Activated naive CD4-positive, alpha-beta T cell treated with anti-CD3 and anti-CD28 coated beads, Interleukin-2, amount 50 U/mL, for 72 hours (primary cell): Measurements from ENCODE around the gene ESAM. TPM values are rescaled to one million over a fixed set of nuclear protein-coding genes. Genes with fewer than 3 reads are reported as not detected.
"Not testable (repeated sequence)": the region's sequence is repeated elsewhere in the genome, so short reads cannot be mapped to it uniquely, and the experiment has no call there.

ENCODE experiments used
- ATAC-seq, 2 donors: fragments of 150-1000 bp; cut with Tn5 transposase; 2 replicates each; pipeline ENCODE4 v1.10.0; 2021; ENCODE audit warnings: mild to moderate bottlenecking in 2 of 2, moderate library complexity in 2 of 2
- DNase-seq, 2 donors: peaks; one replicate each; pipeline ENCODE4 v3.0.0; 2021 to 2022; ENCODE audit warnings: low spot score in 2 of 2
- H3K27ac Mint-ChIP-seq, 2 donors: one replicate each; pipeline ENCODE4 v1.8.0; 2022; ENCODE audit warnings: mild to moderate bottlenecking in 2 of 2, mixed read lengths in 2 of 2
- H3K36me3 Mint-ChIP-seq, 2 donors: one replicate each; pipeline ENCODE4 v1.8.0; 2022; ENCODE audit warnings: mixed read lengths in 2 of 2
- H3K9me3 Mint-ChIP-seq, 2 donors: one replicate each; pipeline ENCODE4 v1.8.0; 2022; ENCODE audit warnings: mixed read lengths in 2 of 2
- total RNA-seq, 2 donors: library from RNA; stranded (reverse); gene quantifications; one replicate each; pipeline ENCODE4 v1.2.3, GENCODE V29; 2022

ESAM gene
- total RNA-seq, 2 donors from 2014 or later = 0.36 to 1.7 TPM

DNA sequence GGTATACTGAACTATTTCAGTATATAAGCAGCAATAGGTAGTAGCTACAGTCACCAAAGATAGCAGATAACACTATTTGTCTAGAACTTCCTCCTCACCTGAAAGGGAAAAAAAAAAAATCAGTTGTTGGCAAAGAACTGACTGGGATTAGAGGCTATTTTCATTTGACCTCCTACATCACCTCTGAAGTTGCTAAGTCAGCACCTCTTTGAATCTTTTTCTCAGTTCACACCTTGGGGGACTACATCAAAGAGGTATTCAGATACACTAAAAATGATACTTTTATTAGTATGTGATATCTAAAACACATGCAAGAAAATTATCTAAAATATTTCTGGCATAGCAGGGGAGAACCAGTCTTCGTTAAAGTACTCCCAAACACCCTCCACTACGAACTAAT lies 22.0 kb upstream of the ESAM start:
- Mint-ChIP-seq H3K36me3 (no peaks in the 10 kb centered on the region), H3K27ac (no peak overlapping the region), H3K9me3 (no peaks in the 10 kb centered on the region)
- DNase-seq (no peak), ATAC-seq (no peak)

- no peaks in the 10 kb centered on the region for H3K36me3 Mint-ChIP-seq
- DNase-seq (no peak), ATAC-seq (no peak)
- H3K27ac Mint-ChIP-seq = no peak overlapping the region
- no peaks in the 10 kb centered on the region for H3K9me3 Mint-ChIP-seq
Observed at GRCh38 chr11:124783002-124783401, 20.9 kb upstream of the ESAM start.

GRCh38 chr11:124779568-124779967 lies 17.5 kb upstream of the ESAM start:
- peaks cover 0 to 5% of the 10 kb centered on the region in 2 donors for H3K9me3 Mint-ChIP-seq
- DNase-seq = no peak
- H3K36me3 Mint-ChIP-seq = peaks cover 0 to 12% of the 10 kb centered on the region in 2 donors
- ATAC-seq = no peak
- H3K27ac Mint-ChIP-seq = no peak overlapping the region

- no peak overlapping the region for H3K27ac Mint-ChIP-seq
- DNase-seq (no peak), ATAC-seq (no peak)
- peaks cover 0 to 5% of the 10 kb centered on the region in 2 donors for H3K9me3 Mint-ChIP-seq
- peaks cover 0 to 12% of the 10 kb centered on the region in 2 donors for H3K36me3 Mint-ChIP-seq
Observed at GRCh38 chr11:124778281-124778680, 16.2 kb upstream of the ESAM start.

DNA sequence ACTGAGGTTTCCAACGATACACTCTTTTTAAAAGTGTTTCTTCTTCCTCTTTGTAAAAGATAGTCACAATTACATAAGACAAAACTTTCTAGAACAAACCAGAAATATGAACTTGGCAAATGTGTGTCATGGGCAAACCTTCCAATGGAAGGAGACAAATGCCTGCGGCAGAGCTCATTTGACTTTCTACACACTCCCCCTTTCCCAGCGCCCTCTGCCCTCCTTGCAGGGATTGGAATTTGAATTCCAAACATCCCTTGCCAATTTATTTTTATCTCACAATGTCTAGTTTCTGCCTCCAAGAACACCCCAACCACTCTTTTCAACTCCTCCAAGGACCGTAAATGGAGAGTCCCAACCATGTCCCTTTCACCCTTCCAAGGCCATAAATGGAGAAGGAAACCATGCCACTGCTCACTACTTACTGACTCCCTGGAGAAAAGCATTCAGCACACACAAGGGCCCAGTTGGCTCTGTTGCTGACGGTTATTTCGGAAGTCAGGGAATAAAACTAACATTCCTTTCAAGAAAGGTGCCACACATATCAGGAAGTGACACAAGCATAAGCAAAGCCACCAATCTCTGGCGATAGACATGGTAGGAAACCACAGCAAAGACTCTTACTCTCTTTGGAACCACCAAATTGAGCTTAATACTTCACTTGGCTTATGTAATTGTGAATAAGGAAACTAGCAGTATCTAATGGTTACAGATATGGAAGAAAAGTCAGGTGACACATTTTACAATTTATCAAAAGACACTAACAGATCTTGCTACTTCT lies 15.0 kb upstream of the ESAM start:
- DNase-seq (no peak), ATAC-seq (no peak)
- peak overlapping the region; percentile 31 to 70 for H3K27ac Mint-ChIP-seq
- peaks cover 2 to 13% of the 10 kb centered on the region in 2 donors for H3K36me3 Mint-ChIP-seq
- H3K9me3 Mint-ChIP-seq = peaks cover 0 to 5% of the 10 kb centered on the region in 2 donors

- DNase-seq, H3K9me3 Mint-ChIP-seq, H3K36me3 Mint-ChIP-seq, ATAC-seq, H3K27ac Mint-ChIP-seq: not testable (repeated sequence)
Observed at GRCh38 chr11:124770959-124771358, 8.9 kb upstream of the ESAM start.

GRCh38 chr11:124769806-124770774 lies 8.0 kb upstream of the ESAM start:
- ATAC-seq = no peak
- no peak overlapping the region for H3K27ac Mint-ChIP-seq
- peaks cover 6 to 8% of the 10 kb centered on the region in 2 donors for H3K36me3 Mint-ChIP-seq
- no peak for DNase-seq
- no peaks in the 10 kb centered on the region for H3K9me3 Mint-ChIP-seq

DNA sequence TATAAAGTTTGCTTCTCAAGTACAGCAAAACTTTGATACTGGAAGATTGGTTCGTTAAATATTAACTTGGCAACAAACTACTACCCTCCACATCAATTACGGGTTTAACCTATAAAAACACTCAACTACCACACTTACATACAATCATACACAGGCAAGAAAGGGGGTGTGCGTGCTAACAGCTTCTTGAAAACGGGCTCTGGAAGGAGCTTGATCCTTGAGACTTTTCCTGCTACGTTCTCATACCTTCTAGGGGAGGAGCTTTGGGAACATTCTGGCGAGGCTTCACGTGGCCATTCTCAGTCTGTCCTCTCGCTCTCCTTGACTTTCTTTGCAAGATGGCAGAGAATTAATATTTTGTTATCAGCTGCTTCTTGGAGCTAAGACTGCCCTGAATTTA lies 6.8 kb upstream of the ESAM start:
- no peak for DNase-seq
- peaks cover 6 to 8% of the 10 kb centered on the region in 2 donors for H3K36me3 Mint-ChIP-seq
- ATAC-seq = no peak
- no peaks in the 10 kb centered on the region for H3K9me3 Mint-ChIP-seq
- H3K27ac Mint-ChIP-seq = no peak overlapping the region

DNA sequence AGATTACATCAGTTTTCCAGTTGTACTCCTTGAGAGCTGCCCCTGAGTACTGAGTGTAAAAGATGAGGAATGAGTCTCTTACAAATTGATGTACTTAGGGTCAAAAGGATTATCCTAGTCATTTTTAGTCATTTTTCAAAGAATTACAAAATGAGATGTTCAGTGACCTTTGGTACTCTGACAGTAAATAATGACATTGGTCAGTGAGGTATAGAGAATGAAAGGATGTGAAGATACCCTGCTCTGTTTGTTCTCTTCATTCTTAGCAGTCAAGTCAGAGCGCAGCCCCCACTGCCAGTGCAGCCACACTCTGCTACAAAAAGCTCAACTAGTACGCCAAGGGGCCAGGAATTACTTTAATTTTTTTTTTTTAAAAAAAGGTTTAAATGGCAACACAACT lies 4.1 kb upstream of the ESAM start:
- H3K36me3 Mint-ChIP-seq = no peaks in the 10 kb centered on the region
- ATAC-seq = no peak
- DNase-seq = no peak
- H3K27ac Mint-ChIP-seq = no peak overlapping the region
- no peaks in the 10 kb centered on the region for H3K9me3 Mint-ChIP-seq

DNA sequence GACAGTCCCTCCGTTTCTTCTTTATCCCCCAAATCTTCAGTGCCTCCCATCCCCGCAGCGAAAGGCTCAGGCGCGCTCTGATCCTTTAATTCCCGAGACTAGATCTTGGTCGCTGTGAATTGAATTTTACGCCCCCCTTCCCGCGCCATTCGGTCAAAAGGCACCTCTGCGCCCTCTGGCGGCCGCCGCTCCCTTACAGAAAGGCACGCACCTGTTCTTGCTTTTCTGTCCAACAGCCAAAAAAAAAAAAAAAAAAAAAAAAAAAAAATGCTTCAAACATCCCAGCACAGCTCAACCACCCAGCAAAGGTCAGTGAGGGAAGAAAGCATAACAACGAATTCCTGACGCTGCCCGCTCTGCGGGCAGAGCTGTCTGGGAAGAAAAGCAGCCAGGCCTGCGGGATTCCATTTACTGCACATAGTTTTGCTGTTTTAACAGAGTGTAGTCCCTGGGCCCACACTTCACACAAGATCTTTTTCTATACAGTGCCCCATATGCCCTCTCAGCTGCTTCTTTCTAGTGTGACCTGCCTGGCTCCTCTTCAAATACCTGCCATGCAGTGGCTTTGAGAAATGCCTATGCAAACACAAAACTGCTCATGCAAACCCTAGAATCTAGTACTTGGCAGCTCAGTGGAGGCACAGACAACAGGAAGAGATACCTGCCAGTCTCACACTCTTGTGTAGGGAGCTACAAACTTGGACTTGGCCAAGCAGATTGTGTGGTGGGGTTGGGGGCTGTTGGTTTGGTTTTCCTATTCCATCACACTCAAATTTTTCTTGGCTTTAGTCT lies 1.3 kb upstream of the ESAM start:
- H3K9me3 Mint-ChIP-seq = no peaks in the 10 kb centered on the region
- no peaks in the 10 kb centered on the region for H3K36me3 Mint-ChIP-seq
- peak overlapping the region in 1 of 2 donors; percentile 79 for H3K27ac Mint-ChIP-seq
- peak; percentile 55 to 57 for ATAC-seq
- DNase-seq = peak; percentile 74 to 89

GRCh38 chr11:124762624-124763155 lies 600 bp upstream of the ESAM start:
- DNase-seq = no peak
- Mint-ChIP-seq H3K36me3 (no peaks in the 10 kb centered on the region), H3K27ac (no peak overlapping the region)

DNA sequence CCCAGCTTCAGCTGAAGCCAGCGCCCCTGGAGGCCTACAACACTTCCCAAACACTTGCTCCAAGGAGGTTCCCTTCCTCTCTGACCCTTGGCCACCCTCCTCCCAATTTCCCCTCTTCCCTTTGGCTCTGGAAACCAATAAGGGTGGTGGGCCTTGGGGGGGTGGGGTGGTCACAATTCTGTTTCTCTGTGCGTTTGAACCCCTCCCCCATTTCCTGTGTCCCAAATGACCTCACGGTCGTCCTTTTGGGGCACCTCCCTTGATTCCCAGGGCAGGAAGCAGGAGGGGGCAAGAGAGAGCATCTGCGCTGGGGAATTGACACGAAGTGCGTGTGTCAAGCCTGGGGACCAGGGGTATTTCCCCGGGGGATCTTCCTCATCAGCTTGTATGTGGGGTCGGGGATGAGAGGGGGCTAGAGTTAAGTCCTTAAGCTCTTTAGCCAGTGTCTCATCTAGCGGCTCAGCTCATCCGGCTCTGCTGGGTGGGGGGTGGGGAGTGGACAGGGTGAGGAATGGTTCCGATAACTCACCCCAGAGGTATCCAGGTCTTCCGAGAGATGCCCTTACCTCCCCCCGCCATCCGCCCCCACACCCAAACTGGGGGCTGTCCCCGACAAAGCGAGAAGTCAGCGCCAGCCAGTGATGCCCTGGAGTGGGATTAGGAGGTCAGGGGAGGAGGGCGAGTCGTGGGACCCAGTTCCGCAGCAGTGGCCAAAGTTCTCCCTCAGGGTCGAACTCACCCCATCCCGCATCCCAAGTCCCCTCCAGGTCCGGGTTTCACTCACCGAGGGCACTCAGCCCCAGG lies 587 bp downstream of the ESAM start:
- ATAC-seq = peak in 1 of 2 donors; percentile 8
- no peaks in the 10 kb centered on the region for H3K9me3 Mint-ChIP-seq
- no peaks in the 10 kb centered on the region for H3K36me3 Mint-ChIP-seq
- DNase-seq = no peak
- no peak overlapping the region for H3K27ac Mint-ChIP-seq

More at GRCh38 chr11:124762624-124763155, 600 bp upstream of the ESAM start:
- peak; percentile 49 to 53 for ATAC-seq
- H3K9me3 Mint-ChIP-seq = no peaks in the 10 kb centered on the region

DNA sequence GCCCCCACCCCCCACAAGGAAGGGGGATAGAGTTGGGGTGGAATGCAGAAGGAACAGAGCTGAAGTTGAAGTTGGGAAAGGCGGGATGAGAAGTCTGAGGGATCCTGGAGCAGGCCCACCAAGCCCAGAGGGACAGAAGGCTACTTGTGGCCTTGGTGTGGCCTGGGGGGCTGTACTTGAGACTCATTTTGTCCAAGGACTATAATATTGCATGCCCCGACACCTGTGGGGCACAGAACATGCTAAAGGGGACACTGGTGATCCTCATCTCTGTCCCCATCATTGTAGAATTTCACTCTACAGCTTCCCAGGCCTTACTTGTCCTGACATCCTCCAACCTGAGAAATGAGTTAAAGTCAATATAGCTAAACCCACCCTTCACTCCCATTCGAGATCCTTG lies 1.3 kb downstream of the ESAM start:
- ATAC-seq (no peak), DNase-seq (no peak)
- Mint-ChIP-seq H3K36me3 (no peaks in the 10 kb centered on the region), H3K27ac (no peak overlapping the region), H3K9me3 (no peaks in the 10 kb centered on the region)

DNA sequence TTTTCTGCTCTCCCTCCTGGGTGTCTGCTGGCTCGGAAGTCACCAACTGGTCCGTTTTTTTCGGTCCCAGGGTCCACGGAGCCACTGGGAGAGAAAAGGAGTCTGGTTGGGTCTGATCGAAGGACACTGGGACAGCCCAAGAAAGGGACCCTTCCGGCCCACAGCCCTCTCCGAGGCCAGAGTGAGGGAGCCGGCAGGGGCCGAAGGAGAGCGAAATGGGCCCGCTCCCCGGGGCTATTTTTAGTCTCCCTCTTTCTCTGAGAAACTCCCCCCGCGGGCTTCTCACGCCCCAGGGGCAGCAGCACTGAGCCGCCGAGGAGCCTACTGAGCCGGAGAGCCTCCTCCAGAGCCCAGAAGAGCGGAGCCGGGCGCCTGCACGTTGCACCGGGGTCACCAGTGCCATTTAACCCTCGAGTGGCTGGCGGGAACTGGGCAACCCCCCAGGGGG lies 1.9 kb downstream of the ESAM start:
- H3K36me3 Mint-ChIP-seq = no peaks in the 10 kb centered on the region
- no peak for ATAC-seq
- DNase-seq = no peak
- no peaks in the 10 kb centered on the region for H3K9me3 Mint-ChIP-seq
- no peak overlapping the region for H3K27ac Mint-ChIP-seq

- Mint-ChIP-seq H3K9me3 (no peaks in the 10 kb centered on the region), H3K27ac (no peak overlapping the region), H3K36me3 (no peaks in the 10 kb centered on the region)
- no peak for DNase-seq
- ATAC-seq = no peak
Observed at GRCh38 chr11:124759266-124760204, 2.6 kb downstream of the ESAM start.
